T-helper 1 cell treated with Interleukin-12 subunit alpha and Interleukin-12 subunit beta and Interleukin-4 antibody, amounts not matched to agents 30 ng/mL and 1 ng/mL, for 36 hours (primary cell): Measurements from ENCODE around the gene TEX12. TPM values are rescaled to one million over a fixed set of nuclear protein-coding genes. Genes with fewer than 3 reads are reported as not detected.

Source experiments
- intact Hi-C: fragments of 100-400 bp; cut with micrococcal nuclease; formaldehyde crosslinking; loops from one replicate; pipeline ENCODE4 v1.15.1; 2024
- total RNA-seq: library from RNA; stranded (reverse); gene quantifications from 2 replicates; pipeline ENCODE4 v1.2.3, GENCODE V29; 2022

The TEX12 gene
- total RNA-seq, 1 donor from 2014 or later: not detected

DNA sequence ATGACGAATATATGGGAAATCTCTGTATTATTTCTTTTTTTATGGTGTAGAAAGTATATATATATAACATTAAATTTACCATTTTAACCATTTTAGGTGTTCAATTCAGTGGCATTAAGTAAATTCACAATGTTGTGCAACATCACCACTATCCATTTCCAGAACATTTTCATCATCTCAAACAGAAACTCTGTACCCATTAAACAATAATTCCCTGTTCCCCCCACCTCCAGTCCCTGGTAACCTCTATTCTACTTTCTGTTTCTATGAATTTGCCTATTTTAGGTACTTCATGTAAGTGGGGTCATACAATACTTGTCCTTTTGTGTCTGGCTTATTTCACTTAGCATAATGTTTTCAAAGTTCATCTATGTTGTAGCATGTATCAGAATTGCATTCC lies 43.7 kb downstream of the TEX12 start:
- intact Hi-C loops: no loop called here

DNA sequence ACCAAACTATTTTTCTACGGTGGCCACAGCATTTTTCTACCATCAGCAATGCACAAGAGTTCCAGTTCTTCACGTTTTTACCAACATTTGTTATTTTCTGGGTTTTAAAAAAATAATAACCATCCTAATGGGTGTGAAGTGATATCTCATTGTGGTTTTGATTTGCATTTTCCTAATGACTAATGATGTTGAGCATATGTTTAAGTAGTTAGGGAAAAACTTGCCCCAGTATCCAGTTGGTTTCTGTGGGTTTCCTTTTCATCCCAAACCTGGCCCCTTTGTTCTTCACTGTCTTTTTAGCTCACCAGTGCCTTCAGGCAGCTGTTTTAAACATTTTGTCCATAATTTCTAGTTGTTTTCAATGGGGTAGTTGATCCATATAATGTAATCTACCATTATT lies 44.4 kb downstream of the TEX12 start:
- intact Hi-C loops: no loop called here

- intact Hi-C loops: no loop called here
Observed at GRCh38 chr11:112212290-112212689, 45.1 kb downstream of the TEX12 start.

GRCh38 chr11:112212710-112213109 lies 45.5 kb downstream of the TEX12 start:
- intact Hi-C loops: no loop called here

DNA sequence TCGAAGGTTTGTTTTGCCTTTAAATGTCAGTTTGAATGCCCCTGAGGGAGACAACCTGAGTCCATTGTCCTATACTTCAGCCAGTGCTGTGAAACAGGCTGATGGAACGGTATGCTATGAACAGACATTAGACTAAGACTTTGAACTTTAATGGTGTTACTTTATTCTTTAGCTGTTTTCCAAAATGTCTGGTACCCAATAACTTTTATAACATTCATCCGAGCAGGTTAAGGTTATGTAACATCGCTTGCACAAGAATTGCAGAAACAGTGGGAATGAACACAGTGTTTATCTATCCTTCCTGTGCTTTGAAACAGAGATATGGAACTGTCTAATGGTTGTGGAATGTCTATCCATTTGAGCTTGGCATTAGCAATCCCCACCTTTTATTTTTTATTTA lies 46.6 kb downstream of the TEX12 start:
- intact Hi-C loops: no loop called here

DNA sequence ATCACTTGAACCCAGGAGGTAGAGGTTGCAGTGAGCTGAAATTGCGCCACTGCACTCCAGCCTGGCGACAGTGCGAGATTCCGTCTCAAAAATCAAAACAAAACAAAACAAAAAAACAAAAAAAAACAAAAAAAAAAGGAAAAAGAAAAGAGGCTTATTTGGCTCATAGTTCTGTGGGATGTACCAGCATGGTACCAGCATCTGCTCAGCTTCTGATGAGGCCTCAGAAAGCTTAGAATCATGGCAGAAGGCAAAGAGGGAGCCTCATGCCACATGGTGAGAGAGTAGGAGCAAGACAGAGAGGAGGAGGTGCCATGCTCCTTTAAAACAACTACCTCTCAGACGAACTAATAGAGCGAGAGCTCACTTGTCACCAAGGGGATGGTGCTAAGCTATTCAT lies 48.4 kb downstream of the TEX12 start:
- intact Hi-C loops: no loop called here

- intact Hi-C loops: no loop called here
Observed at GRCh38 chr11:112216561-112217105, 49.5 kb downstream of the TEX12 start.

- intact Hi-C loops: loop anchor here (1.0 to 10.0 kb wide), 13 partner anchors 8 to 1655 kb away; partner anchors contain the start of genes USP28 and ZW10
Observed at GRCh38 chr11:112219476-112220232, 52.5 kb downstream of the TEX12 start.

DNA sequence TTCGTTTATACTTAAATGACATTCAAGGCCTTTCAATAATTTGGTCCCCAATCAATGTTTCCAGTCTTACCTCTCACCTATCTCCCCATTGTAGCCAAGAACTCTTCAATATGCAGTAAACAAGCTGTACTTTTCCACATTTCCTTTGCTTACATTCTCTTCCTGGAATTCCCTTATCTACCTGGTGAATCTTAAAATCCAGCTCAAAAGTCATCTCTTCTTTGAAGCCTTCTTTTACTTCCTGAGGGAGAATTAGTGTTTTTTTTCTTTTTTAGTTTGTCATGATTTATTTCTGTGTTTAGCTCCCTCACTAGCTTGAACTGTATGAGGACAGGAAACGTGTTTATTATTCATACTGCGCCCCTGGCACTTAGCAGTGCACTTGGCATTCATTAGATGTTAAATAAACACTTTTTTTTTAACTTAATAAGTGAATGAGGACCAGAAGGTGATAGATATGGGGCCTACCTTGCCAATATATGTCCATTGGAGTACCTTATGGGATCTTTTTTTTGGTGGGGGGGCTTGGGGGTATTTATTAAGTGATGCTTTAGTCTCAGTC lies 54.2 kb downstream of the TEX12 start:
- intact Hi-C loops: loop anchor here (10.0 kb wide), 1 partner anchor 1653 kb away; the partner anchor contains the start of gene USP28

Other genes starting within 250 kb of the TEX12 start
- not detected in 2 replicates for gene C11orf52, start 248.5 kb upstream of the TEX12 start, total RNA-seq
- 6.5 and 7.7 TPM in 2 replicates for gene DIXDC1, start 230.0 kb upstream of the TEX12 start, total RNA-seq
- gene DLAT, start 142.0 kb upstream of the TEX12 start, total RNA-seq: 31.1 and 31.7 TPM in 2 replicates
- not detected in 2 replicates for gene PIH1D2, start 93.4 kb upstream of the TEX12 start, total RNA-seq
- gene NKAPD1, start 93.1 kb upstream of the TEX12 start, total RNA-seq: 20.6 and 22.5 TPM in 2 replicates
- gene TIMM8B, start 80.6 kb upstream of the TEX12 start, total RNA-seq: 52.0 and 60.2 TPM in 2 replicates
- gene SDHD, start 80.5 kb upstream of the TEX12 start, total RNA-seq: 84.0 and 86.2 TPM in 2 replicates
- gene IL18, start 3.3 kb upstream of the TEX12 start, total RNA-seq: 0.17 and 0.39 TPM in 2 replicates
- gene BCO2, start 8.1 kb downstream of the TEX12 start, total RNA-seq: 1.7 and 2.2 TPM in 2 replicates
- gene PTS, start 59.1 kb downstream of the TEX12 start, total RNA-seq: 23.5 and 24.8 TPM in 2 replicates
- not detected in 2 replicates for gene PLET1, start 93.5 kb downstream of the TEX12 start, total RNA-seq